AG20443 (cell line): ENCODE data around the gene JAG2.

ENCODE experiments used
- DNase-seq: peaks from one replicate; pipeline ENCODE4 v3.0.0; 2012; ENCODE audit warnings: low spot score, mixed read lengths

JAG2 gene

GRCh38 chr14:105139831-105140239, 28.7 kb downstream of the JAG2 start:
- no peak for DNase-seq

GRCh38 chr14:105139212-105139825, 29.3 kb downstream of the JAG2 start:
- DNase-seq = no peak

GRCh38 chr14:105138551-105139111, 29.9 kb downstream of the JAG2 start:
- no peak for DNase-seq

GRCh38 chr14:105138021-105138541, 30.5 kb downstream of the JAG2 start:
- DNase-seq = no peak

GRCh38 chr14:105137481-105138020, 31.0 kb downstream of the JAG2 start:
- DNase-seq = no peak

GRCh38 chr14:105136401-105137322, 31.9 kb downstream of the JAG2 start:
- no peak for DNase-seq

- DNase-seq = no peak
Measured at GRCh38 chr14:105135700-105136395, 32.7 kb downstream of the JAG2 start.

- no peak for DNase-seq
Measured at GRCh38 chr14:105132921-105133654, 35.5 kb downstream of the JAG2 start.

- no peak for DNase-seq
Measured at GRCh38 chr14:105131241-105131640, 37.3 kb downstream of the JAG2 start.

- no peak for DNase-seq
Measured at GRCh38 chr14:105128059-105128458, 40.5 kb downstream of the JAG2 start.

GRCh38 chr14:105126981-105127329, 41.6 kb downstream of the JAG2 start:
- DNase-seq = peak; percentile 12

- DNase-seq = peak; percentile 8
Measured at GRCh38 chr14:105126126-105126980, 42.2 kb downstream of the JAG2 start.

- DNase-seq = no peak
Measured at GRCh38 chr14:105124823-105125222, 43.8 kb downstream of the JAG2 start.

- DNase-seq = peak; percentile 4
Measured at GRCh38 chr14:105123981-105124765, 44.4 kb downstream of the JAG2 start.

- DNase-seq = no peak
Measured at GRCh38 chr14:105123064-105123665, 45.4 kb downstream of the JAG2 start.

- peak; percentile 30 for DNase-seq
Measured at GRCh38 chr14:105120056-105120455, 48.5 kb downstream of the JAG2 start.

GRCh38 chr14:105119408-105120025, 49.1 kb downstream of the JAG2 start:
- peak; percentile 8 for DNase-seq

- peak; percentile 10 for DNase-seq
Measured at GRCh38 chr14:105118646-105119407, 49.7 kb downstream of the JAG2 start.
